Keratinocyte (primary cell): ENCODE measurements around the gene ZNF134. TPM values are rescaled to one million over a fixed set of nuclear protein-coding genes. Genes with fewer than 3 reads are reported as not detected.

Experiments
- DNase-seq: peaks from one replicate; pipeline ENCODE4 v3.0.0-alpha.2; 2011; ENCODE audit warnings: low read depth, missing footprints, low spot score
- FAIRE-seq: peaks from 2 replicates; lab custom pipeline; 2011; peaks lifted over from hg19 to GRCh38; lab: Jason Lieb, UNC
- H2AFZ ChIP-seq: 2 replicates; pipeline ENCODE4 v1.6.0; 2012; ENCODE audit warnings: low read length, control low read depth, inconsistent platforms; ENCODE audit not compliant: control insufficient read depth
- H3K27ac ChIP-seq: 2 replicates; pipeline ENCODE4 v1.5.1; 2011; ENCODE audit warnings: low read length; ENCODE audit not compliant: control insufficient read depth, insufficient read depth
- H3K27me3 ChIP-seq: 3 replicates; pipeline ENCODE4 v1.6.0; 2011; ENCODE audit warnings: low read length; ENCODE audit not compliant: control insufficient read depth, insufficient read depth; ENCODE audit errors: extremely low read depth
- H3K36me3 ChIP-seq, 2 experiments: 2 replicates in 1 of 2; 3 replicates in 1 of 2; pipeline ENCODE4 v1.5.1; 2011; ENCODE audit warnings: low read length in 2 of 2, mild to moderate bottlenecking in 1 of 2; ENCODE audit not compliant: control insufficient read depth in 2 of 2, insufficient read depth in 2 of 2; ENCODE audit errors: extremely low read depth in 1 of 2
- H3K4me1 ChIP-seq: 3 replicates; pipeline ENCODE4 v1.5.1; 2011; ENCODE audit warnings: low read length; ENCODE audit not compliant: control insufficient read depth, insufficient read depth; ENCODE audit errors: extremely low read depth
- H3K4me2 ChIP-seq: 3 replicates; pipeline ENCODE4 v1.6.0; 2011; ENCODE audit warnings: low read depth, low read length; ENCODE audit not compliant: control insufficient read depth, insufficient read depth; ENCODE audit errors: extremely low read depth
- H3K4me3 ChIP-seq, 3 experiments: fragments of 200-600 bp in 1 of 3; sonication (generic) in 1 of 3; 2 replicates in 2 of 3; 3 replicates in 1 of 3; pipeline ENCODE4 v1.5.1; 2011 to 2016; ENCODE audit warnings: low read length in 3 of 3, mild to moderate bottlenecking in 3 of 3, control low read depth in 2 of 3, inconsistent platforms in 1 of 3, low read depth in 1 of 3, mixed read lengths in 1 of 3, mixed run types in 1 of 3, moderate library complexity in 1 of 3; ENCODE audit not compliant: control insufficient read depth in 2 of 3, insufficient read depth in 2 of 3; ENCODE audit errors: extremely low read depth in 1 of 3
- H3K79me2 ChIP-seq: 2 replicates; pipeline ENCODE4 v1.6.0; 2012; ENCODE audit warnings: low read length; ENCODE audit not compliant: control insufficient read depth, insufficient read depth
- H3K9ac ChIP-seq: 3 replicates; pipeline ENCODE4 v1.6.0; 2011; ENCODE audit warnings: low read length; ENCODE audit not compliant: control insufficient read depth, insufficient read depth; ENCODE audit errors: extremely low read depth
- H3K9me1 ChIP-seq: 3 replicates; pipeline ENCODE4 v1.6.0; 2011; ENCODE audit warnings: low read length; ENCODE audit not compliant: control insufficient read depth, insufficient read depth; ENCODE audit errors: extremely low read depth
- H3K9me3 ChIP-seq: 2 replicates; pipeline ENCODE4 v1.5.1; 2012; ENCODE audit warnings: low read depth, low read length; ENCODE audit not compliant: control insufficient read depth
- H4K20me1 ChIP-seq: 3 replicates; pipeline ENCODE4 v1.6.0; 2011; ENCODE audit warnings: low read length; ENCODE audit not compliant: control insufficient read depth, insufficient read depth; ENCODE audit errors: extremely low read depth
- CTCF ChIP-seq, 3 experiments: IDR thresholded peaks in 1 of 3; conservative IDR thresholded peaks in 1 of 3; optimal IDR thresholded peaks in 1 of 3; 2 replicates in 2 of 3; 3 replicates in 1 of 3; pipeline versions ENCODE3 to v1.5.1; 2011; ENCODE audit warnings: low read length in 3 of 3, mild to moderate bottlenecking in 3 of 3, moderate library complexity in 2 of 3, control low read depth in 1 of 3, inconsistent platforms in 1 of 3; ENCODE audit not compliant: insufficient read depth in 2 of 3; ENCODE audit errors: extremely low read depth in 1 of 3
- EZH2 ChIP-seq: IDR thresholded peaks from one replicate; pipeline ENCODE4 v1.6.1; 2012; ENCODE audit warnings: inconsistent platforms, mild to moderate bottlenecking, low read length, moderate library complexity
- dilution Hi-C: fragments of 300-500 bp; cut with MboI; formaldehyde crosslinking; loops from one replicate; pipeline ENCODE4 v1.7.0; 2020; ENCODE audit warnings: low sequenced_read_pairs; ENCODE audit not compliant: extremely low pct_ligation_motif_present
- polyA plus RNA-seq, 5 experiments: library from polyadenylated mRNA; depleted of rRNA in 3 of 5; stranded (reverse) in 3 of 5; stranded (forward) in 1 of 5; unstranded in 1 of 5; fragments of >200 nt; gene quantifications; 1 replicate in 1 of 5; 2 replicates in 3 of 5; 3 replicates in 1 of 5; pipeline versions ENCODE4 v1.2.1 to v1.2.3, GENCODE V29; 2011 to 2012; ENCODE audit warnings: missing spikeins in 2 of 5, low read depth in 1 of 5, low replicate concordance in 1 of 5

Gene ZNF134
- polyA plus RNA-seq, 1 donor (not counting 4 experiments of a cell fraction or from before 2014, with no cell fraction given): 10.7 TPM

DNA sequence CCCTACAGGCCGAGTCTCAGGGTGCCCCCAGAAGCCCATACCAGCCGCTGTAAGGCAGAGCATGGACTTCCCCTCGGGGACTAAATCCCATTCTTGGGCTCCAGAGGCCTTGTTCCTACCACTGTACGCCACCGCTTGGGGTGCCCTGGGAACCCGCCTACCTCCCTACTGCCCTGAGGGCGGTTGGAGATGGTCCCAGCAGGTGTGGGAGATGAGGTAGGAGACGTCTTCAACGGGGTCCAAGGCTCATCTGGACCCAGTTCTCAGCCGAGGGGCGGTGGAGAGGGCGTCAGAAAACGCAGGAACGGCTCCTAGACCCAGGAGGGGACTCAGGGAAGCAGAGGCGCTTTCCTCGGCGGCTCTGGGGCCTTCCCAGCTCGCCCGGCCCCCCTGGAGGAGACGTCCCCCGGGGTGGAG lies 30.9 kb upstream of the ZNF134 start:
- FAIRE-seq: no peak
- H3K9me3 ChIP-seq: peaks cover 12% of the 10 kb centered on the region
- no peak overlapping the region for H3K9ac ChIP-seq
- H3K79me2 ChIP-seq: peaks cover 6% of the 10 kb centered on the region
- no peak for DNase-seq
- H3K9me1 ChIP-seq: no peaks in the 10 kb centered on the region
- H3K27ac ChIP-seq: no peak overlapping the region
- no peaks in the 10 kb centered on the region for H3K27me3 ChIP-seq
- dilution Hi-C loops: no loop called here
- no peaks in the 10 kb centered on the region for H4K20me1 ChIP-seq
- H3K4me2 ChIP-seq: peak overlapping the region; percentile 85
- TF ChIP-seq CTCF (optimal IDR thresholded peaks at IDR 0.05 in 1 of 3, IDR thresholded peaks at IDR 0.05 in 1 of 3, conservative IDR thresholded peaks at IDR 0.05 in 1 of 3; ENCODE audit: extremely low read depth in 1 of 3, insufficient read depth in 2 of 3, low read length in 3 of 3) (no peak), EZH2 (no peak)
- no peaks in the 10 kb centered on the region for H3K36me3 ChIP-seq
- peak overlapping the region; percentile 93 for H2AFZ ChIP-seq
- H3K4me3 ChIP-seq: peak overlapping the region in 1 of 3 experiments; percentile 73
- peaks cover 20% of the 10 kb centered on the region for H3K4me1 ChIP-seq

GRCh38 chr19:57583521-57584416 lies 30.3 kb upstream of the ZNF134 start, which contains the start of gene ZIK1:
ZIK1 (plus strand) TSS chr19:57584145; CDS start chr19:57584357, 212 bp downstream.
- Histone ChIP-seq H2AFZ (peak within 1 kb of the TSS; percentile 93), H3K79me2 (peaks cover 2% of the 10 kb centered on the region), H3K36me3 (no peaks in the 10 kb centered on the region), H3K9me1 (no peaks in the 10 kb centered on the region), H3K4me3 (peak within 1 kb of the TSS; percentile 61 to 81 (median 73)), H3K4me1 (peaks cover 20% of the 10 kb centered on the region), H3K4me2 (peak within 1 kb of the TSS; percentile 85), H3K9me3 (peaks cover 12% of the 10 kb centered on the region), H3K27me3 (no peaks in the 10 kb centered on the region), H3K27ac (peak within 1 kb of the TSS; percentile 31), H4K20me1 (no peaks in the 10 kb centered on the region), H3K9ac (peak within 1 kb of the TSS; percentile 47)
- TF ChIP-seq CTCF (optimal IDR thresholded peaks at IDR 0.05 in 1 of 3, IDR thresholded peaks at IDR 0.05 in 1 of 3, conservative IDR thresholded peaks at IDR 0.05 in 1 of 3; ENCODE audit: extremely low read depth in 1 of 3, insufficient read depth in 2 of 3, low read length in 3 of 3): peak in 1 of 3 experiments; percentile 11
- no peak for TF ChIP-seq EZH2
- dilution Hi-C loops: no loop called here
- peak; percentile 43 for FAIRE-seq
- DNase-seq: no peak
